Esophagus squamous epithelium (tissue), 4 donors: ENCODE measurements around the gene RBM48.

Source experiments
- POLR2A ChIP-seq, 4 donors: fragments of 450-650 bp; IDR thresholded peaks; one replicate each; pipeline ENCODE4 v1.6.1; 2017; ENCODE audit warnings: antibody characterized with exemption in 4 of 4, mild to moderate bottlenecking in 4 of 4, moderate library complexity in 3 of 4
- TF ChIP-seq, protein P1 (sequence below), 6 experiments: fragments of 450-650 bp in 4 of 6; fragments of 200-600 bp in 2 of 6; sonication (generic) in 2 of 6; IDR thresholded peaks; one replicate each; pipeline ENCODE4 v1.5.1; 2016 to 2019; ENCODE audit warnings: antibody characterized with exemption in 6 of 6, mild to moderate bottlenecking in 4 of 6, moderate library complexity in 4 of 6

DNA sequence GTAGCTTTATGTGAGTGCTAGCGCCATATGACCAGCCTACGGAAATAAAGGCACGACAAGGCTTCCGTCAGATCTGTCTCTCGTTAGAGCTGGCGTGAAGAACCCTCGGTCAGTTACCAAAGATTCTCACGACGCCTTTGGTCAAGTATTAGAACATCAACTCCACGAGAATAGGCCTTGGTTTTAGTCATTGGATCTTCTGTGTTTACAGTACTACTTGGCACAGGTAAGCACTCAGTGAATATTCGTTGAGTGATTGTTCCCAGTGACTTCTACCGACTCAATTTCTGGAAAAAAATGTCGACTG lies 316 bp downstream of the RBM48 start:
- TF ChIP-seq, protein P1, sequence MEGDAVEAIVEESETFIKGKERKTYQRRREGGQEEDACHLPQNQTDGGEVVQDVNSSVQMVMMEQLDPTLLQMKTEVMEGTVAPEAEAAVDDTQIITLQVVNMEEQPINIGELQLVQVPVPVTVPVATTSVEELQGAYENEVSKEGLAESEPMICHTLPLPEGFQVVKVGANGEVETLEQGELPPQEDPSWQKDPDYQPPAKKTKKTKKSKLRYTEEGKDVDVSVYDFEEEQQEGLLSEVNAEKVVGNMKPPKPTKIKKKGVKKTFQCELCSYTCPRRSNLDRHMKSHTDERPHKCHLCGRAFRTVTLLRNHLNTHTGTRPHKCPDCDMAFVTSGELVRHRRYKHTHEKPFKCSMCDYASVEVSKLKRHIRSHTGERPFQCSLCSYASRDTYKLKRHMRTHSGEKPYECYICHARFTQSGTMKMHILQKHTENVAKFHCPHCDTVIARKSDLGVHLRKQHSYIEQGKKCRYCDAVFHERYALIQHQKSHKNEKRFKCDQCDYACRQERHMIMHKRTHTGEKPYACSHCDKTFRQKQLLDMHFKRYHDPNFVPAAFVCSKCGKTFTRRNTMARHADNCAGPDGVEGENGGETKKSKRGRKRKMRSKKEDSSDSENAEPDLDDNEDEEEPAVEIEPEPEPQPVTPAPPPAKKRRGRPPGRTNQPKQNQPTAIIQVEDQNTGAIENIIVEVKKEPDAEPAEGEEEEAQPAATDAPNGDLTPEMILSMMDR (IDR thresholded peaks at IDR 0.05): no peak
- TF ChIP-seq POLR2A (IDR thresholded peaks at IDR 0.05): no peak
